ENCODE measurements around the gene PSMC1.
"Not testable (repeated sequence)": the region's sequence is repeated elsewhere in the genome, so short reads cannot be mapped to it uniquely, and the experiment has no call there.

Gene PSMC1

DNA sequence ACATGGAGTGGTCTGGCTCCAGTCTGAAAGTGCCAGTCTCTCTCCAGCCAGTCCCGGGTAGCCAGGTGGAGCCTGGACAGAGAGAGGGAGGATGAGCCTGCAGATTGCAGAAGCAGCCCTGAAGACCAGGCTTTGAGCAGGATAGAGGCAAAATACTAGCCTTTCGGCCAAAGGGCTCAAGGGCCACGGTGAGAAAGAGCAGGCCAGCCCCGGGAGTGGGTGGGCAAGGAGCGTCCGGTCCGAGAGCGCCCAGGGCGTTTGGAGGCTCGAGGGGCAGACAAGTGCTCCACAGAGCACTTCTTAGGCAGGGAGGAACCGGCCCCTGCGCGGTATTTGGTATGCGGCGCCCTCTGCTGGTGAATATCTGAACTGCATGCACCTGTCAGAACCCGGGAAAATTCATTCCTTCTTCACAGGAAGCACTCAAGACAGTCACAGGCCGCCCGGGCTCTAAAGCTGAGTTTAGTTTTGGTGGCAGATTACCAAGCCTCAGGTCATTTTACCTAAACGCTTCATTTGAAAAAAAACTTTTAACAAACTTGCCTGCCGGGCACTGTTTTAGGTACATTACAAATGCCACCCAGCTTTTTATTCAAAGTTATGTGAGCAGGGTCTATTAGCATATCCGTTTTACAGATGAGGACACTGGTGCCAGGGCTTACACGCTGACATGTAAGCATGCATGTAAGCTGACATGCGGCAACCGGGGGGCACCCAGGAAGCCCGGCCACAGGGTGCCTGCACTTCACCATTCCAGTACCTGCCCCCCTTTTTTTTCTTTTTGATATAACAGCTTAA, 21.0 kb upstream of the PSMC1 start:
- H3K4me3 ChIP-seq (ENCODE audit: insufficient read depth, low read length, poor library complexity, severe bottlenecking) = no peak overlapping the region
- no peaks in the 10 kb centered on the region for H3K9me2 ChIP-seq (replicated peaks; ENCODE audit: insufficient read depth, low read length)
- no peak for TF ChIP-seq EZH2phosphoT487 (conservative IDR thresholded peaks at IDR 0.05; ENCODE audit: low read length)
- TF ChIP-seq, protein P1, sequence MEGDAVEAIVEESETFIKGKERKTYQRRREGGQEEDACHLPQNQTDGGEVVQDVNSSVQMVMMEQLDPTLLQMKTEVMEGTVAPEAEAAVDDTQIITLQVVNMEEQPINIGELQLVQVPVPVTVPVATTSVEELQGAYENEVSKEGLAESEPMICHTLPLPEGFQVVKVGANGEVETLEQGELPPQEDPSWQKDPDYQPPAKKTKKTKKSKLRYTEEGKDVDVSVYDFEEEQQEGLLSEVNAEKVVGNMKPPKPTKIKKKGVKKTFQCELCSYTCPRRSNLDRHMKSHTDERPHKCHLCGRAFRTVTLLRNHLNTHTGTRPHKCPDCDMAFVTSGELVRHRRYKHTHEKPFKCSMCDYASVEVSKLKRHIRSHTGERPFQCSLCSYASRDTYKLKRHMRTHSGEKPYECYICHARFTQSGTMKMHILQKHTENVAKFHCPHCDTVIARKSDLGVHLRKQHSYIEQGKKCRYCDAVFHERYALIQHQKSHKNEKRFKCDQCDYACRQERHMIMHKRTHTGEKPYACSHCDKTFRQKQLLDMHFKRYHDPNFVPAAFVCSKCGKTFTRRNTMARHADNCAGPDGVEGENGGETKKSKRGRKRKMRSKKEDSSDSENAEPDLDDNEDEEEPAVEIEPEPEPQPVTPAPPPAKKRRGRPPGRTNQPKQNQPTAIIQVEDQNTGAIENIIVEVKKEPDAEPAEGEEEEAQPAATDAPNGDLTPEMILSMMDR (IDR thresholded peaks at IDR 0.05; ENCODE audit: insufficient read depth, low read length, poor library complexity, severe bottlenecking) = peak; percentile 88
- no peaks in the 10 kb centered on the region for H3K79me2 ChIP-seq (ENCODE audit: insufficient read depth, low read length)
- H3K27ac ChIP-seq (ENCODE audit: low read depth, low read length) = no peak overlapping the region
- H3K9ac ChIP-seq (ENCODE audit: low read length) = peak overlapping the region; percentile 24; the same call in 1 of the 2 replicates
- H3K9me3 ChIP-seq (ENCODE audit: insufficient read depth, low read length) = peaks cover 14% of the 10 kb centered on the region; the same call in 1 of the 2 replicates
- H3K27me3 ChIP-seq (ENCODE audit: low read length) = no peaks in the 10 kb centered on the region
- H3K36me3 ChIP-seq (ENCODE audit: low read length) = no peaks in the 10 kb centered on the region
- peak overlapping the region; percentile 60 for H2AFZ ChIP-seq (ENCODE audit: low read depth, low read length, severe bottlenecking)
- H4K20me1 ChIP-seq (ENCODE audit: low read depth, low read length) = no peaks in the 10 kb centered on the region
- peak overlapping the region; percentile 46 for H3K4me2 ChIP-seq (ENCODE audit: low read depth, low read length, poor library complexity, severe bottlenecking)
- no peaks in the 10 kb centered on the region for H3F3A ChIP-seq (ENCODE audit: insufficient read depth)

DNA sequence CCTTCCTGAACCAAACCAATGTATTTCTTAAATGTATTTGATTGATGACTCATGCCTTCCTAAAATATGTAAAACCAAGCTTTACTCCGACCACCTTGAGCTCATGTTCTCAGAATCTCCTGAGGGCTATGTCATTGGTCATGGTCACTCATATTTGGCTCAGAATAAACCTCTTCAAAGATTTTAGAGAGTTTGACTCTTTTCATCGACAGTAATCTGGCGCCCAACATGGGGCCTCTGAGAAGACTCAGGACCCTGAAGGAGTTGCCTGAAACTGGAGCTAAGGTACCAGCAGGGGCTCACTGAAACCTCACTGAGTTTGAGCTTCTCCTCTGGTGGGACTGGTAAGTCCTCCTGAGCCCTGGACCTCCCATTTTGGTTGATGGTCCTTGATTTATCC, 17.2 kb upstream of the PSMC1 start:
- Histone ChIP-seq H3K4me3 (ENCODE audit: insufficient read depth, low read length, poor library complexity, severe bottlenecking) (no peak overlapping the region), H3K9me3 (ENCODE audit: insufficient read depth, low read length) (peaks cover 20% of the 10 kb centered on the region; the same call in 1 of the 2 replicates)

DNA sequence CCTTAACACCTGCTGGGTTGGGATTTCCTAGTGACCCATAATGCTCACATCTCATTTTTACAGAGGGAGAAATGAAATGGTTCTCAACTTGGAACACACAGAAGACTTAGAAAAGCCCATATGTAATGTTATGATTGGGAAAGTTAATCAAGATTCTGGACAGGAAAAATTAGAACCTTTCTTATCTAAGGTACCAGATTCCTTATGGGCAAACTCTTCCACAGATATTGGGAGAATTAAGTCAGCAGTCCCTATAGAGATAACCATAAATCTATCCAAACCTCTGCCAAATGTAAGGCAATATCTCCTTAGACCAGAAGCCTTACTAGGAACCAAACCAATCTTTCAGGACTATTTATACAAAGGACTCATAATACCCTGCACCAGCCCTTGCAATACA, 13.9 kb upstream of the PSMC1 start:
- H3K4me3 ChIP-seq (ENCODE audit: insufficient read depth, low read length, poor library complexity, severe bottlenecking) = no peak overlapping the region
- no peaks in the 10 kb centered on the region for H3K79me2 ChIP-seq (ENCODE audit: insufficient read depth, low read length)
- no peak overlapping the region for H3K9ac ChIP-seq (ENCODE audit: low read length)
- H2AFZ ChIP-seq (ENCODE audit: low read depth, low read length, severe bottlenecking) = no peak overlapping the region
- no peak for TF ChIP-seq EZH2phosphoT487 (conservative IDR thresholded peaks at IDR 0.05; ENCODE audit: low read length)
- no peak overlapping the region for H3K27ac ChIP-seq (ENCODE audit: low read depth, low read length)
- H3F3A ChIP-seq (ENCODE audit: insufficient read depth) = no peaks in the 10 kb centered on the region
- no peaks in the 10 kb centered on the region for H3K27me3 ChIP-seq (ENCODE audit: low read length)
- no peak overlapping the region for H3K4me2 ChIP-seq (ENCODE audit: low read depth, low read length, poor library complexity, severe bottlenecking)
- H3K9me2 ChIP-seq (replicated peaks; ENCODE audit: insufficient read depth, low read length) = no peaks in the 10 kb centered on the region
- H4K20me1 ChIP-seq (ENCODE audit: low read depth, low read length) = no peaks in the 10 kb centered on the region
- no peaks in the 10 kb centered on the region for H3K36me3 ChIP-seq (ENCODE audit: low read length)
- H3K9me3 ChIP-seq (ENCODE audit: insufficient read depth, low read length) = peaks cover 20% of the 10 kb centered on the region; the same call in 1 of the 2 replicates

More for the DNA sequence above, 17.2 kb upstream of the PSMC1 start:
- no peak overlapping the region for H3K9ac ChIP-seq (ENCODE audit: low read length)
- H3K27me3 ChIP-seq (ENCODE audit: low read length) = no peaks in the 10 kb centered on the region
- H3K9me2 ChIP-seq (replicated peaks; ENCODE audit: insufficient read depth, low read length) = no peaks in the 10 kb centered on the region
- H4K20me1 ChIP-seq (ENCODE audit: low read depth, low read length) = no peaks in the 10 kb centered on the region
- TF ChIP-seq, protein P1 (IDR thresholded peaks at IDR 0.05; ENCODE audit: insufficient read depth, low read length, poor library complexity, severe bottlenecking) = no peak
- TF ChIP-seq EZH2phosphoT487 (conservative IDR thresholded peaks at IDR 0.05; ENCODE audit: low read length) = no peak
- no peak overlapping the region for H3K4me2 ChIP-seq (ENCODE audit: low read depth, low read length, poor library complexity, severe bottlenecking)
- no peaks in the 10 kb centered on the region for H3K79me2 ChIP-seq (ENCODE audit: insufficient read depth, low read length)
- H3F3A ChIP-seq (ENCODE audit: insufficient read depth) = no peaks in the 10 kb centered on the region
- no peaks in the 10 kb centered on the region for H3K36me3 ChIP-seq (ENCODE audit: low read length)
- H3K27ac ChIP-seq (ENCODE audit: low read depth, low read length) = no peak overlapping the region
- no peak overlapping the region for H2AFZ ChIP-seq (ENCODE audit: low read depth, low read length, severe bottlenecking)

DNA sequence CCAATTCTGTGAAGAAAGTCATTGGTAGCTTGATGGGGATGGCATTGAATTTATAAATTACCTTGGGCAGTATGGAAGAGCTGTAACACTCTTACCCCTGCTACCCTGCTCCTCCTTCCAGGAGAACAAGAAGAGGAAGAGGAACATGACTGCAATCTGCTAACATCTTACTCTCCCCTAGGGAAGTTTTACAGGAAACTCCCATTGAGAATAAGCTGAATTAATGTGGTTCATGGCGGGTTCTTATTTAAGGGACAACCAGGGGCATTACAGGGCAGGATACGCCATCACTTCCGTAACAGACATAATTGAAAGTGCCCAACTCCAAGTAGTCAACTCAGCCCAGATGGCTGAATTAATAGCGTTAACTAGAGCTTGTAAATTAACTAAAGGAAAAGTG, 9.4 kb upstream of the PSMC1 start:
- no peaks in the 10 kb centered on the region for H3K27me3 ChIP-seq (ENCODE audit: low read length)
- H3K9ac ChIP-seq (ENCODE audit: low read length) = no peak overlapping the region
- TF ChIP-seq EZH2phosphoT487 (conservative IDR thresholded peaks at IDR 0.05; ENCODE audit: low read length) = no peak
- TF ChIP-seq, protein P1 (IDR thresholded peaks at IDR 0.05; ENCODE audit: insufficient read depth, low read length, poor library complexity, severe bottlenecking) = no peak
- H3K4me3 ChIP-seq (ENCODE audit: insufficient read depth, low read length, poor library complexity, severe bottlenecking) = no peak overlapping the region
- no peak overlapping the region for H3K27ac ChIP-seq (ENCODE audit: low read depth, low read length)
- H2AFZ ChIP-seq (ENCODE audit: low read depth, low read length, severe bottlenecking) = no peak overlapping the region
- no peaks in the 10 kb centered on the region for H3K36me3 ChIP-seq (ENCODE audit: low read length)
- H3K79me2 ChIP-seq (ENCODE audit: insufficient read depth, low read length) = no peaks in the 10 kb centered on the region
- no peaks in the 10 kb centered on the region for H3F3A ChIP-seq (ENCODE audit: insufficient read depth)
- H4K20me1 ChIP-seq (ENCODE audit: low read depth, low read length) = no peaks in the 10 kb centered on the region
- H3K9me2 ChIP-seq (replicated peaks; ENCODE audit: insufficient read depth, low read length) = no peaks in the 10 kb centered on the region
- no peaks in the 10 kb centered on the region for H3K9me3 ChIP-seq (ENCODE audit: insufficient read depth, low read length)
- no peak overlapping the region for H3K4me2 ChIP-seq (ENCODE audit: low read depth, low read length, poor library complexity, severe bottlenecking)

DNA sequence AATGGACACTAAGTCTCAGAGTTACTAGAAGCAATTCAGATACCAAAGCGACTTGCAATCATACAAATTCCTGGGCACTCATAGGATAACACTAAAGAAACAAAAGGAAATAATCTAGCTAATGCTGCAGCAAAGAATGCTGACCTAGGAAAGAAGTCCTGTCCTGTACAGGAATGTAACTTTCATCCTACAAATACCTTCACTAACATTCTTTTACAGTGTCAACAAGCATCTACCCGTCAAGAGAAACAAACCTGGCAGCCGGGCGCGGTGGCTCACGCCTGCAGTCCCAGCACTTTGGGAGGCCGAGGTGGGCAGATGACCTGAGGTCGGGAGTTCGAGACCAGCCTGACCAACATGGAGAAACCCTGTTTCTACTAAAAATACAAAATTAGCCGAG, 8.9 kb upstream of the PSMC1 start:
- not testable (repeated sequence) for H3K9me3 ChIP-seq (ENCODE audit: insufficient read depth, low read length); H3K27ac ChIP-seq (ENCODE audit: low read depth, low read length); H3K9me2 ChIP-seq (replicated peaks; ENCODE audit: insufficient read depth, low read length); H4K20me1 ChIP-seq (ENCODE audit: low read depth, low read length); H2AFZ ChIP-seq (ENCODE audit: low read depth, low read length, severe bottlenecking); H3K4me3 ChIP-seq (ENCODE audit: insufficient read depth, low read length, poor library complexity, severe bottlenecking); H3K27me3 ChIP-seq (ENCODE audit: low read length); H3F3A ChIP-seq (ENCODE audit: insufficient read depth); H3K9ac ChIP-seq (ENCODE audit: low read length); H3K79me2 ChIP-seq (ENCODE audit: insufficient read depth, low read length); H3K4me2 ChIP-seq (ENCODE audit: low read depth, low read length, poor library complexity, severe bottlenecking); H3K36me3 ChIP-seq (ENCODE audit: low read length)
